ENCODE measurements around the gene ATP8B4.

The ATP8B4 gene

DNA sequence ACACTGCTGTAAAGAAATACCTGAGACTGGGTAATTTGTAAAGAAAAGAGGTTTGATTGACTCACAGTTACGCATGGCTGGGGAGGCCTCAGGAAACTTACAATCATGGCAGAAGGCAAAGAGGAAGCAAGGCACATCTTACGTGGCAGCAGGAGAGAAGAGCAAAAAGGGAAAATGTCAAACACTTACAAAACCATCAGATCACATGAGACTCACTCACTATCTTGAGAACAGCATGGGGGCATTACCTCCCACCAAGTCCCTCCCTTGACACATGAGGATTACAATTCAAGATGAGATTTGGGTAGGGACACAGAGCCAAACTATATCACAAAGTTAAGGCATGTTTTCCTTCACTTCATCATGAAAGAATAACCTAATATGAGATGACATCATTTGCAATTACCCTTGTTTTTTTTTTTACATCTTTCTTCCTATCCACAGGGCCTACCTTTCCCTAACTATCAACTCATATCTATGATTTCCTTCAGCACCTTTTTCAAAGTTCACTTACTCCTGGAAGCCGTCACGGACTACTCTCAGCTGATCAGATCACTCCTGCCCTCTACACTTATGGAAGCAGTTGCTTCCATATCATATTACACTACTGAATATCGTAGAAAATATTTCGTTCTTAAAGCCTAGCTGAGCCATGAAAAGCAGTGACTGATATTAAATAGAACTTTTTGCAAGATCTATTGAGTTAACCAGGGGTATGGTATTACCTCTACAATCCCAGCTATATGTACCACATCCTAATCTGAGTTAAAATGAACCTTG lies 25.5 kb upstream of the ATP8B4 start:
- peak; percentile 45; the same call in 2 of the 3 replicates for ATAC-seq
- TF ChIP-seq ZC3H10 (CRISPR knock-in tag; IDR thresholded peaks at IDR 0.05), result no peak
- TF ChIP-seq ZNF70 (CRISPR knock-in tag; IDR thresholded peaks at IDR 0.05), result no peak
- no peak for TF ChIP-seq TOX (CRISPR knock-in tag; IDR thresholded peaks at IDR 0.05; ENCODE audit: borderline replicate concordance)
- TF ChIP-seq RARB (CRISPR knock-in tag; IDR thresholded peaks at IDR 0.05), result no peak

- ATAC-seq, result no peak
- TF ChIP-seq ARNTL (CRISPR knock-in tag; IDR thresholded peaks at IDR 0.05; ENCODE audit: borderline replicate concordance, low read depth) (no peak), ESRRG (CRISPR knock-in tag; IDR thresholded peaks at IDR 0.05) (no peak), ZFP30 (CRISPR knock-in tag; IDR thresholded peaks at IDR 0.05) (no peak), CSDC2 (CRISPR knock-in tag; IDR thresholded peaks at IDR 0.05) (no peak), GLIS3 (CRISPR knock-in tag; IDR thresholded peaks at IDR 0.05) (no peak), TCF4 (CRISPR knock-in tag; IDR thresholded peaks at IDR 0.05; ENCODE audit: borderline replicate concordance) (no peak), TOX (CRISPR knock-in tag; IDR thresholded peaks at IDR 0.05; ENCODE audit: borderline replicate concordance) (no peak), ZNF70 (CRISPR knock-in tag; IDR thresholded peaks at IDR 0.05) (no peak), RARB (CRISPR knock-in tag; IDR thresholded peaks at IDR 0.05) (no peak), ZNF565 (CRISPR knock-in tag; conservative IDR thresholded peaks at IDR 0.05; ENCODE audit: low read depth) (no peak), SNAI2 (CRISPR knock-in tag; IDR thresholded peaks at IDR 0.05) (no peak), BACH2 (CRISPR knock-in tag; IDR thresholded peaks at IDR 0.05; ENCODE audit: borderline replicate concordance) (no peak), ZC3H10 (CRISPR knock-in tag; IDR thresholded peaks at IDR 0.05) (no peak), ZFP3 (CRISPR knock-in tag; IDR thresholded peaks at IDR 0.05) (no peak)
- TF ChIP-seq, protein P1, sequence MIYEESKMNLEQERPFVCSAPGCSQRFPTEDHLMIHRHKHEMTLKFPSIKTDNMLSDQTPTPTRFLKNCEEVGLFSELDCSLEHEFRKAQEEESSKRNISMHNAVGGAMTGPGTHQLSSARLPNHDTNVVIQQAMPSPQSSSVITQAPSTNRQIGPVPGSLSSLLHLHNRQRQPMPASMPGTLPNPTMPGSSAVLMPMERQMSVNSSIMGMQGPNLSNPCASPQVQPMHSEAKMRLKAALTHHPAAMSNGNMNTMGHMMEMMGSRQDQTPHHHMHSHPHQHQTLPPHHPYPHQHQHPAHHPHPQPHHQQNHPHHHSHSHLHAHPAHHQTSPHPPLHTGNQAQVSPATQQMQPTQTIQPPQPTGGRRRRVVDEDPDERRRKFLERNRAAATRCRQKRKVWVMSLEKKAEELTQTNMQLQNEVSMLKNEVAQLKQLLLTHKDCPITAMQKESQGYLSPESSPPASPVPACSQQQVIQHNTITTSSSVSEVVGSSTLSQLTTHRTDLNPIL (CRISPR knock-in tag; IDR thresholded peaks at IDR 0.05; ENCODE audit: low read depth), result no peak
- TF ChIP-seq, protein P2, sequence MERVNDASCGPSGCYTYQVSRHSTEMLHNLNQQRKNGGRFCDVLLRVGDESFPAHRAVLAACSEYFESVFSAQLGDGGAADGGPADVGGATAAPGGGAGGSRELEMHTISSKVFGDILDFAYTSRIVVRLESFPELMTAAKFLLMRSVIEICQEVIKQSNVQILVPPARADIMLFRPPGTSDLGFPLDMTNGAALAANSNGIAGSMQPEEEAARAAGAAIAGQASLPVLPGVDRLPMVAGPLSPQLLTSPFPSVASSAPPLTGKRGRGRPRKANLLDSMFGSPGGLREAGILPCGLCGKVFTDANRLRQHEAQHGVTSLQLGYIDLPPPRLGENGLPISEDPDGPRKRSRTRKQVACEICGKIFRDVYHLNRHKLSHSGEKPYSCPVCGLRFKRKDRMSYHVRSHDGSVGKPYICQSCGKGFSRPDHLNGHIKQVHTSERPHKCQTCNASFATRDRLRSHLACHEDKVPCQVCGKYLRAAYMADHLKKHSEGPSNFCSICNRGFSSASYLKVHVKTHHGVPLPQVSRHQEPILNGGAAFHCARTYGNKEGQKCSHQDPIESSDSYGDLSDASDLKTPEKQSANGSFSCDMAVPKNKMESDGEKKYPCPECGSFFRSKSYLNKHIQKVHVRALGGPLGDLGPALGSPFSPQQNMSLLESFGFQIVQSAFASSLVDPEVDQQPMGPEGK (CRISPR knock-in tag; IDR thresholded peaks at IDR 0.05; ENCODE audit: borderline replicate concordance), result no peak
These were observed 24.3 kb upstream of the ATP8B4 start for GRCh38 chr15:50143255-50143860.

DNA sequence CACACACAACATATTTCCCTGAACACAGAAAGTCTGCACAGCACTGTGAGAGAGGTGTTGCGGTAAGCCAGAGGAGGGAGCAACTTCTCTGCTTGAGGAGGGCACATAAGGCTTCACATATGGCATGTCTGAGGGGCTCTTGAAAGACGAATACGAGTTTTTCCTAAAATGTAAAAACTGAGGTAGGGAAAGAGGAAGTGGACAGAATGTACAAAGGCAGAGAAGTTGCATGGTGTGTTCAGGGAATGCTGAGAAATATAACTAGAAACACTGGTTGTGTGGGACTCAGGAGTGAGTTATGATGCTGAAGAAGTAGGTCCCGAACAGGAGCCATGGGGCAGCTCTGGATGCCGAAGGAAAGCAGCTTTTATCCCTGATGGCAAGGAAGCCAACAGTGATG lies 22.8 kb upstream of the ATP8B4 start:
- TF ChIP-seq ISL1 (CRISPR knock-in tag; IDR thresholded peaks at IDR 0.05) (no peak), ZC3H10 (CRISPR knock-in tag; IDR thresholded peaks at IDR 0.05) (no peak), ZNF8 (CRISPR knock-in tag; IDR thresholded peaks at IDR 0.05) (no peak), ZFP30 (CRISPR knock-in tag; IDR thresholded peaks at IDR 0.05) (no peak), GLIS3 (CRISPR knock-in tag; IDR thresholded peaks at IDR 0.05) (no peak), OSR1 (CRISPR knock-in tag; IDR thresholded peaks at IDR 0.05) (no peak), ZNF565 (CRISPR knock-in tag; conservative IDR thresholded peaks at IDR 0.05; ENCODE audit: low read depth) (no peak), ARNTL (CRISPR knock-in tag; IDR thresholded peaks at IDR 0.05; ENCODE audit: borderline replicate concordance, low read depth) (no peak), BACH2 (CRISPR knock-in tag; IDR thresholded peaks at IDR 0.05; ENCODE audit: borderline replicate concordance) (no peak)
- TF ChIP-seq, protein P3, sequence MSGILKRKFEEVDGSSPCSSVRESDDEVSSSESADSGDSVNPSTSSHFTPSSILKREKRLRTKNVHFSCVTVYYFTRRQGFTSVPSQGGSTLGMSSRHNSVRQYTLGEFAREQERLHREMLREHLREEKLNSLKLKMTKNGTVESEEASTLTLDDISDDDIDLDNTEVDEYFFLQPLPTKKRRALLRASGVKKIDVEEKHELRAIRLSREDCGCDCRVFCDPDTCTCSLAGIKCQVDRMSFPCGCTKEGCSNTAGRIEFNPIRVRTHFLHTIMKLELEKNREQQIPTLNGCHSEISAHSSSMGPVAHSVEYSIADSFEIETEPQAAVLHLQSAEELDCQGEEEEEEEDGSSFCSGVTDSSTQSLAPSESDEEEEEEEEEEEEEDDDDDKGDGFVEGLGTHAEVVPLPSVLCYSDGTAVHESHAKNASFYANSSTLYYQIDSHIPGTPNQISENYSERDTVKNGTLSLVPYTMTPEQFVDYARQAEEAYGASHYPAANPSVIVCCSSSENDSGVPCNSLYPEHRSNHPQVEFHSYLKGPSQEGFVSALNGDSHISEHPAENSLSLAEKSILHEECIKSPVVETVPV (CRISPR knock-in tag; IDR thresholded peaks at IDR 0.05), result no peak
- TF ChIP-seq, protein P1 (CRISPR knock-in tag; IDR thresholded peaks at IDR 0.05; ENCODE audit: low read depth), result no peak
- TF ChIP-seq, protein P2 (CRISPR knock-in tag; IDR thresholded peaks at IDR 0.05; ENCODE audit: borderline replicate concordance), result no peak
- ATAC-seq, result no peak
